ENCODE data around the gene GRM4. TPM values are rescaled to one million over a fixed set of nuclear protein-coding genes. Genes with fewer than 3 reads are reported as not detected.

Gene GRM4
- total and polyA plus RNA-seq, 2 donors from 2014 or later: not detected

- Histone ChIP-seq H3K27me3 (ENCODE audit: control insufficient read depth, insufficient read depth, low read length) (no peaks in the 10 kb centered on the region), H3K9ac (ENCODE audit: low read length in 3 of 3) (no peak overlapping the region), H3K27ac (ENCODE audit: low read depth in 2 of 2, low read length in 2 of 2) (no peak overlapping the region), H3K9me3 (ENCODE audit: control insufficient read depth in 2 of 3, insufficient read depth in 1 of 3, low read length in 3 of 3) (peaks cover 0 to 2% (median 0%) of the 10 kb centered on the region in 3 donors), H3K4me3 (ENCODE audit: low read length in 3 of 3) (no peak overlapping the region), H3K36me3 (ENCODE audit: control insufficient read depth in 2 of 3, insufficient read depth in 3 of 3, low read length in 3 of 3) (no peaks in the 10 kb centered on the region), H3K4me1 (ENCODE audit: control insufficient read depth in 2 of 3, insufficient read depth in 2 of 3, low read depth in 1 of 3, low read length in 3 of 3) (no peaks in the 10 kb centered on the region)
- DNase-seq (peak in 1 of 5 donors; percentile 28), FAIRE-seq (no peak)
- intact Hi-C loops (cut with DNase I): loop anchor here (10.0 kb wide), 1 partner anchor 276 kb away; the partner anchor contains the start of gene IP6K3
- TF ChIP-seq, protein P1, sequence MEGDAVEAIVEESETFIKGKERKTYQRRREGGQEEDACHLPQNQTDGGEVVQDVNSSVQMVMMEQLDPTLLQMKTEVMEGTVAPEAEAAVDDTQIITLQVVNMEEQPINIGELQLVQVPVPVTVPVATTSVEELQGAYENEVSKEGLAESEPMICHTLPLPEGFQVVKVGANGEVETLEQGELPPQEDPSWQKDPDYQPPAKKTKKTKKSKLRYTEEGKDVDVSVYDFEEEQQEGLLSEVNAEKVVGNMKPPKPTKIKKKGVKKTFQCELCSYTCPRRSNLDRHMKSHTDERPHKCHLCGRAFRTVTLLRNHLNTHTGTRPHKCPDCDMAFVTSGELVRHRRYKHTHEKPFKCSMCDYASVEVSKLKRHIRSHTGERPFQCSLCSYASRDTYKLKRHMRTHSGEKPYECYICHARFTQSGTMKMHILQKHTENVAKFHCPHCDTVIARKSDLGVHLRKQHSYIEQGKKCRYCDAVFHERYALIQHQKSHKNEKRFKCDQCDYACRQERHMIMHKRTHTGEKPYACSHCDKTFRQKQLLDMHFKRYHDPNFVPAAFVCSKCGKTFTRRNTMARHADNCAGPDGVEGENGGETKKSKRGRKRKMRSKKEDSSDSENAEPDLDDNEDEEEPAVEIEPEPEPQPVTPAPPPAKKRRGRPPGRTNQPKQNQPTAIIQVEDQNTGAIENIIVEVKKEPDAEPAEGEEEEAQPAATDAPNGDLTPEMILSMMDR (IDR thresholded peaks at IDR 0.05; ENCODE audit: borderline replicate concordance, extremely low read depth, insufficient read depth): no peak
These were observed 124.9 kb downstream of the GRM4 start for GRCh38 chr6:34020807-34021553.

- H3K27ac ChIP-seq (ENCODE audit: low read depth in 2 of 2, low read length in 2 of 2): no peak overlapping the region
- H3K27me3 ChIP-seq (ENCODE audit: control insufficient read depth, insufficient read depth, low read length): no peaks in the 10 kb centered on the region
- TF ChIP-seq, protein P1 (IDR thresholded peaks at IDR 0.05; ENCODE audit: borderline replicate concordance, extremely low read depth, insufficient read depth): no peak
- no peak overlapping the region for H3K4me3 ChIP-seq (ENCODE audit: low read length in 3 of 3)
- DNase-seq (no peak), FAIRE-seq (no peak)
- peaks cover 0 to 2% (median 0%) of the 10 kb centered on the region in 3 donors for H3K9me3 ChIP-seq (ENCODE audit: control insufficient read depth in 2 of 3, insufficient read depth in 1 of 3, low read length in 3 of 3)
- no peaks in the 10 kb centered on the region for H3K36me3 ChIP-seq (ENCODE audit: control insufficient read depth in 2 of 3, insufficient read depth in 3 of 3, low read length in 3 of 3)
- no peaks in the 10 kb centered on the region for H3K4me1 ChIP-seq (ENCODE audit: control insufficient read depth in 2 of 3, insufficient read depth in 2 of 3, low read depth in 1 of 3, low read length in 3 of 3)
- intact Hi-C loops (cut with DNase I): loop anchor here (10.0 kb wide), 1 partner anchor 275 kb away; the partner anchor contains the start of gene IP6K3
- no peak overlapping the region for H3K9ac ChIP-seq (ENCODE audit: low read length in 3 of 3)
These were observed 125.6 kb downstream of the GRM4 start for GRCh38 chr6:34020278-34020677.

DNA sequence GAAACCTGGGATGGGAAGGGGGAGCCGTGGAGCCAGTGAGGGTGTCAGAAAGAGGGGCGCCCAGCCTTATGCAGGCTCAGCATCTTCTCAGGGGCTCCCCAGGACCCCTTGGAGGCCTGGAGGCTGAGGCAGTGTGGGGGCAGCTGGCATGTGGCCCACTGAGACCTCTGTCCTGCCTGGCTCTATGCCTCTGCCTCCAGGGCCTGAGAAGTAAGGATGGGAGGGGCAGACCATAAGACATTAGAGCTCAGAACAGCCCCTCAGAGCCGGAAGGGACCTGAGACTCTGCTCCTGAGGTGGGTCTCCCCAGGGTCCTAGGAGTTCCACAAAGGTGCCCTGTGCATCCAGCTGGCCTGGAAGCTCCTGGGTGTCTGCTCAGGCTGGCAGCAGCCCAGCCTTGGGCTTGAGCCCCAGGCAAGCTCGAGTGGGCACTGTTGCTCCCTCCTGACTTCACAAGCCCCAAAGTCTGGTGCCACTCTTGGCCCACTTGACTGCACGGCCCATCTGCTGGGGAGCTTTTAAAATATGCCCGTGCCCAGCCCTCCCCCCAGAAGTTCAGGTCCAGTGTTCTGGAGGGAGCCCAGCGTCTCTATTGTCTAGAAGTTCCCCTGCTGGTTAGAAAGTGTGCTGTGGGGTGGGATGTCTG lies 126.8 kb downstream of the GRM4 start:
- H3K9me3 ChIP-seq (ENCODE audit: control insufficient read depth in 2 of 3, insufficient read depth in 1 of 3, low read length in 3 of 3): peaks cover 0 to 2% (median 0%) of the 10 kb centered on the region in 3 donors
- no peaks in the 10 kb centered on the region for H3K4me1 ChIP-seq (ENCODE audit: control insufficient read depth in 2 of 3, insufficient read depth in 2 of 3, low read depth in 1 of 3, low read length in 3 of 3)
- no peaks in the 10 kb centered on the region for H3K36me3 ChIP-seq (ENCODE audit: control insufficient read depth in 2 of 3, insufficient read depth in 3 of 3, low read length in 3 of 3)
- FAIRE-seq (no peak), DNase-seq (peak in 1 of 5 donors; percentile 65)
- intact Hi-C loops (cut with DNase I): no loop called here
- no peak overlapping the region for H3K4me3 ChIP-seq (ENCODE audit: low read length in 3 of 3)
- H3K27ac ChIP-seq (ENCODE audit: low read depth in 2 of 2, low read length in 2 of 2): no peak overlapping the region
- no peak overlapping the region for H3K9ac ChIP-seq (ENCODE audit: low read length in 3 of 3)
- H3K27me3 ChIP-seq (ENCODE audit: control insufficient read depth, insufficient read depth, low read length): no peaks in the 10 kb centered on the region
- TF ChIP-seq, protein P1 (IDR thresholded peaks at IDR 0.05; ENCODE audit: borderline replicate concordance, extremely low read depth, insufficient read depth): no peak
